Hematopoietic multipotent progenitor cell treated with erythropoietin and hydrocortisone succinate and interleukin-3 and kit ligand, for 8 days (in vitro differentiated cells): Measurements from ENCODE around the gene MYO1D.

Source experiments
- DNase-seq: peaks from one replicate; pipeline ENCODE4 v3.0.0-alpha.2; 2015

MYO1D gene

DNA sequence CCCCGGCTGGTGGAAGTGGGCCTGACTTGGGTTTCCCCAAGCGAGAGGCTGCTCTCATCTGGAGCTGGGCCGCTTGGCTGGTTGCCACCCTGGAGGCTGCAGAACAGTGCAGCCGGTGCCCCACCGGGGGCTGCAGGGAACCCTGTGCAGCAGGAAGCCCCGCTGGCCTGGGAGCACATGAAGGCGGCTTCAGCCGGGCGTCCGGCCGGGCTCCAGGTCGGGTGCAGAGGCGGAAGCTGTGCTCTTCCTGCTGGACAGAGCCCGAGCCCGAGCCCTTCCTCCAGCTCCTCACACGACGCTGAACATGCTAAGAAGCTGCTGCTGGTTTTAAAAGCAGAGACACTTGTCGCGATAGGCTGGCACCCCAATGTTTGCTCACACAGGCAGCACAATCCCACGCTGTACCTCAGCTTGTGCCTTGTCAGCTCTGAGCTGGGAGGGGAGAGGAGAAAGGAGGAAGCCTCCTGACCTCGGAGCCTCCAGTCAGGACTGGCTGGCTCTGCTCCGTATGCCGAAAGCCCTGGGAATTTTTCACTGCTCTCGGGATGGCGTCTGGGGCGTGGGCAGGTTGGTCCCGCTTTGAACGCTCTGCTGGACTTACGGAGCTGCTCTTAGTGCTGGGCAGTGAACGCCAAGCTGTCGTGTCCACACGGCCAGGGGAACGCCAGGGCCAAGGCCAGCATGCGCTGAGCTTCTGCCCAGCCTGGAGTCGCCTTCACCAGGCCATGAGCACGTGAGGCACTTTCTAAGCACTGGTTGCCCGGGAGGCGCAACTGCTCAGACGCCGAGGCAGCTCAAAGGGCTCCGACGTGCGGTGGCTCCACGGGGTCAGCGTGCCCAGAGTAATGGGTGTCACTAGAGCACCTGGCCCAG, 381.3 kb downstream of the MYO1D start:
- no peak for DNase-seq

DNA sequence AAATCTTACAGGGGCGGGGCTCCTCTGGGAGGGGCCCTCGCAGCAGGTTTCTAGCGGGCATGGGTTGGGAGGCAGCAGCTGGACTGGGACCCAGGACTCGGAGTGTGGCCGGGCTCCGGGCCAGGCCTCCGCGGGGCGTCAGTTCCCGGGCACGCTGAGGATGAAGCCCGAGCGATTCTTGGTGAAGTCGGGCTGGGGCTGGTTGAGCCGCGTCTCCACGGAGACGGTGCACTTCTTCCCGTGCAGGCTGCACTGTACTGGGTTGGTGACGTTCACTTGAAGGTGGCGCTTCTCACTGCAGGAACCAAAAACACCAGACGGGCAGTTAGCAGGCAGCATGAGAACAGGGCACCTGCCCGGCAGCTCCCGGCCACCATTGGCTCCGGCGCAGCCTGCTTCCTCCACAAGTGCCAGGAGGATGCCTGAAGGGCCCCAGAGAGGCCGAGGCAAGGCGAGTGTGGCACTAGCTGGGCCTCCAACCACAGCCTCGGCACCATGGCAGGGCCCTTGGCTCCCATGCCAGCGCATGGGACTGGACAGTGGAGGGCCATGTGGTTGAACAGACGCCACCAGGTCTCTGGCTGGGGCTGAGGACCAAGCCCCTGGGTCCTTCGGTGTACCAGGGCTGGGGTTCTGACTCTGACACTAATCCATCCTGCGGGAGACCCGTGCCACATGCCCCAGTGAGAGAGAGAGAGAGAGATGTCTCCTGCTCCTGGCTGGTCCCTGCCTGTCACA, 382.1 kb downstream of the MYO1D start:
- DNase-seq: no peak

DNA sequence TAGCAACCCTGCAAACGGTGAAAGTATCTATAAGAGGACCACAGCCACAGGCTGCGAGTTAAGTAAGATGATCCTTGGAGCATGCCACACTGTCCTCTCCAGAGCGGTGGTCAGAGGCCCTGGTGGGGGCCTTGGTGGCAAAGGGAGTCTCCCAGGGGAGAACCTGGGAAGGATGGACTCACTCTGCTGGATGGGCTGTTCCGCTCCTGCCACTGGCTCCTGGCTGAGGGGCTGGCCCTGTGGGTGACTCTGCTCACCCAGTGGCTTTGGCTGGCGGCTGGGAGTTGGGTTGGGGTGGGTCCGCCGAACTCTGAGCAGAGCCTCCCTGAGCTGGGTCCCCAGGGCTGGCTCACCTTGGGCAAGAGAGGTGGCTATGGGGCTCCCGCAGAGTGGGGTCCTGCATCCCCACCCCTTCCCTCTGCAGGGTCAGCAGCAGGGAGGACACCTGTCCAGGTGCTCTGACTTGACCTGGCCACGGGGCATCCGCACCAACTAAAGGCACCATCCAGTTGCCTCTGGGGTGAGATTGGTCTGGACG, 382.9 kb downstream of the MYO1D start:
- DNase-seq: no peak

DNA sequence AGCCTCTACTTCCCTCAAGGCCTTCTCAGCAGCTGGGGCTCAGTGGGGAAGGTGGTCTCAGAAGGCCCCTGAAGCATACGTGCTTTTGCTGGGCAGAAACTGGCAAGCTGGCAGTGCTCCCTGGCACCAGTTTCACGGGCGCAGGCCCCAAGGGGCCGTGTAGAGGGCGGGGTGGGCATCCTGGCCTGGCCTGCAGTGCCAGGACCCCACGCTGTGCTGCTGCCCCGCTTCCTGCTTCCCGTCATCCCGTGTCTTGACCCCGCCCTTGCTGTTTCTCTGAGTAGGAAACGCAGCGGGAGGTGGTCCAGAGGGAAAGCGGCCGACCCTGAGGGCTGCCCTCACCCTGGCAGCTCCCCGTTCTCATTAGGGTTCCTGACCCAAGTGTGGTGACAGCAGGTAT, 383.4 kb downstream of the MYO1D start:
- no peak for DNase-seq

DNA sequence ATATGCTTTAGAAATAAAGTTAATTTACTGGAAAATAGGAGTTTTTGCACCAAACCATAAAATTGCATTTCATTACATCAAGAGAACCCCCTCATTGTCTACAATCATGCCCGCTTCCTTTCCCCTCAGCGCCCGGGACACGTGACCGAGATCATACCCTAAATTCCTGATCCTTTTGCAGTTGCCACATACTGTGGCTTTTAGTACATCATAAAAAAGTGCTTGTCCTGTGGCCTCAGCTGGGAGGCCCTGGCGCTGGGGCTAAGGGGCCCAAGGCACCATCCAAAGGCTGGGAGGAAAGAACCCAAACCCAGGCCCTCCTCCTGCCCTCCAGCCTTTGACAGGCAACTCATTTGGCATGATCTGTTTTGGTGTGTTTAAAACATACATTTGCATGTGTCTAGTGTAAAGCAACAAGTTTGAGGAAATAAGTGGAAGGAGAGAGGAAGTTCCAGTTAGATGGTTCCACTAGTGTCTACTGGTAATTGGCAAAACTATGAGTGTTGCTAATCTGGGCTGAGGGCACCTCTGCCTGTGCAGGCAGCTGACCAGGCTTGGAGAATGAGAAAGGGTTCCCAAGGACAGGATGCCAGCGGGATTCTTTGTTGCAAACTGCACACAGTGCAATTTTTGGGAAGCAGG, 384.2 kb downstream of the MYO1D start:
- no peak for DNase-seq

DNA sequence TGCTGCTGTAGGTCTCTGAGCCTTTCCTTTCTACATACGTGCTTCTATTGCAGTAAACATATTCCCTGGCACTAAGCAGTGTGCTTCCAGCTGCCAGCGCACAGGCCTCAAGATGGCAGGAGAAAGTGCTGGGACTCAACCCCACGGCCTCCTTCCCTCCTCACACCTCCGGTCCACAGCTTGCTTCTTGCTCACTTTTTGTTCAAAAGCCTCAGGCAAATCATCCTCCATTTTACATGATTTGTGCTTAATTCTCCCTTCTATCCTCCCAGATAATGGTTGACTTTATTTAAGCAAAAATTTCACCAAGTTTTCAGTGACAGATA, 384.7 kb downstream of the MYO1D start:
- DNase-seq: no peak

DNA sequence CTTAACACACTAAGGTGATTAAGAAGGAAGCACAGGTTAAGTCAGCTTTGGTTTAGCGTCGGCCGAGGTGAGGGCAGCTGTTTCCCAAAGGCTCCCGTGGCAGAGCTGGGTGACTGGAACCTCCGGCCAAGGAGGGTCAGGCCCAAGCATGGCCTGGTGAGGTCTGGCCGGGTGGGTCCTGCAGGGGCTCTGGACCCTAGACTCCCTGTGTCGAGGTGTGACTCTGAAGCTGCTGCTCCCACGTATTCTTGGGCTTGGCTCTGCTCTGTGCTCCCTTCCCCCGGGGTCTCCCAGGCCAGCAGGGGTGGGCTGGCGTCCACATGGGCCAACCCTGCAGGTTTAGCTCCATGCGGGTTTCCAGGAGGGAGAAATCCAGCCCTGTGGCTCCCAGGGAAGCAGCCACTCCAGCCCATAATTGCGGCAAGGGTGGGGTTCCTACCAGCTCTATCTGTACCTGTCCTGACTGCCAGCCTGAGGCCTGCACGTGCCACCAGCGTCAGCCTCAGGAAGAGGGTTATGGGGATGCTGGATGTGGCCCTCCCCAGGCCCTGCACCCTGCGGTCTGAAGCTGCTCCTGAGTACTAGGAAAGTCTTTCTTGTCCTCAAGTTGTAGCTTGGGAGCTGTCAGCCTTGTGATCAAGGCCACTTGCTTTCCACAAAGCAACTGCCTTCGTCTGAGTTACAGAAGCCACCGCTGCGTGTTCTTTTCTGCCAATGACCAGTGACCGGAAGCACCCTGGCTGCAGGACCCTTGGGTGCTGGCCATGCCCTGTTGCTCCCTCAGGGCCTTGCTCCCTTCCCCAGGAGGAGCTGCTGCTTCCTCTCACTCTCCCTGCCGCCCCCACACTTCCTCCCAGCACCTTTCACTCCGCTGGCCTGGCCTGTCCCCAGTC, 385.3 kb downstream of the MYO1D start:
- DNase-seq: no peak

DNA sequence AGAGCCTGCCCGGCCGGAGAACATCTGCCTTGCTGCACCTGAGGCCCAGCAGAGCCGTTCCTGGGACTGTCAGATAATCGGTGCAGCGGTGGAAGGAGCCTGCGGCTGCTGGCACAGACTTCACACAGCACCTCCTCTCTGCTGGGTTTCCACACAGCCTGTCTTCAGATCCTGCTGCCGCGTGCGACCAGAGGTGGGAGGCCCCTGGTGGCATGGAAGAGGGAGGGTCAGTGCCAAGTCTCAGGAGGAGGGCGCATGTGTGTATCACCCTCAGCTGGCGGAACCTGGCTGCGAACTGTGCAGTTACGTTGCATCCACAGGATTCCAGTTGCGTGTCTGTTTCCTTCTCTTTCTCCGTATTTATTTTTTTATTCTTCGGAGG, 386.8 kb downstream of the MYO1D start:
- no peak for DNase-seq

DNA sequence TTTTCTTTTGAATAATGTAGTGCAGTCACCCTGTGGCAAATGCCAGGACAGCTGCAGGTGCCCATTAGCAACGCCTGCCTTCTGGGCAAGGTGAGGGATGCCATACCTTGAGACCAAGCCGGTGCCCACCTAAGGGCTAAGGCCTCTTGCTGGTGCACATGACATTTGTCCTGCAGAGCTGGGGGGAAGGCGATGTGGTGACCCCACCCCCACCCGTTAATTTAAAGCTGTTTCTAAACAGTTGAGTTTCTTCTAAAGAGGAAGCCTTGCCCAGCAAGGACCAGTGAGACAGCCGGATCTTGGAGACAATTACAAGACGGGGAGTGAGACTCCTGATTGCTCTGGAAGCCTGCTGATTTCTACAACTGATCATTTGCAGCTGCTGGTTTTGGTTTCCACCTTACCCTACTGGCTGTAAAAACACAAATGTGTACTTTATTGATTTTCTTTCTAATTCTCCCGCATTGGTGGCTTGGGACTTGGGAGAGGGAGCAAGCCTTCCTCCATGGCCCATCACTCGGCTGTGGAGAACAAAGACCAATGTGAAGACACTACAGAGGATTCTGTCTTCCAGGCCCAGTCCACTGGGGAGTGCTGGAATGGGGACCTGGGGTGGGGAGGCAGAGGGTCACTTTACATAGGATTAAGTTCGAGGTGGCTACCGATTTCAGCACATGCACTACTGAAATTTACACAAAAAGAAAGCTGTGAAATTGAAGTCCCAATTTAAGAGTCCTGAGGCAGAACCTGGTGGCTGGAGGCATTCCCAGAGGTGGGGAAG, 387.4 kb downstream of the MYO1D start:
- DNase-seq: no peak

DNA sequence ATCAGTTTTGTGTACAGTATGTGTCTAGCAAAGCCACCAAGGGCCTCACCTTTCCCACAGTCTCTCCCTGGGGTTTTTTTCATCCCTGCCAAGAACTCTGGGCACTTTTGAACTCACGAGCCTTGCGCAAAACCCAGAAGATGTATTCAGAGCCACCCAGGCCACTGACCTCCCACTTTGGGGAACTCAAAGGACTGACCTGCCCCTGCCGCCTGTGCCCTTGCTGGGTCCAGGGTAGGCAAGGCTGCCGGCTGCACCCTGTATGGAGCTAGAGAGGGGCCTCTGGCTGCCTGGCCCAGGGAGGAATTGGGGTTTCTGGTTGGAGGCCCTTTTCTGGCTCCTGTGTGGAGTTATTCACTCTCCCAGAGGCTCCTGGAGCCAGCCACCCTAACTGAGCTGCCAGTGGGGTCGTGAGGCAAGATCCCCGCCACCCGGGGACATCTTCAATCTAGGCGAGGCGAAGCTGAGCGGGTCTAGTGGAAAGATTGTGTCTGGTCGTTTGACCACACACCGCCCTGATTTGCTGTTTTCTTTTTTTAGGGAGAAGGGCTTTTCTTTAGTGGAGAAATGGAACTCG, 388.2 kb downstream of the MYO1D start:
- DNase-seq: no peak

DNA sequence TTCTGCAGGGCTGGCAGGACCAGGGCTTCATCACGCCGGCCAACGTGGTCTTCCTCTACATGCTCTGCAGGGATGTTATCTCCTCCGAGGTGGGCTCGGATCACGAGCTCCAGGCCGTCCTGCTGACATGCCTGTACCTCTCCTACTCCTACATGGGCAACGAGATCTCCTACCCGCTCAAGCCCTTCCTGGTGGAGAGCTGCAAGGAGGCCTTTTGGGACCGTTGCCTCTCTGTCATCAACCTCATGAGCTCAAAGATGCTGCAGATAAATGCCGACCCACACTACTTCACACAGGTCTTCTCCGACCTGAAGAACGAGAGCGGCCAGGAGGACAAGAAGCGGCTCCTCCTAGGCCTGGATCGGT, 388.8 kb downstream of the MYO1D start:
- DNase-seq: no peak

DNA sequence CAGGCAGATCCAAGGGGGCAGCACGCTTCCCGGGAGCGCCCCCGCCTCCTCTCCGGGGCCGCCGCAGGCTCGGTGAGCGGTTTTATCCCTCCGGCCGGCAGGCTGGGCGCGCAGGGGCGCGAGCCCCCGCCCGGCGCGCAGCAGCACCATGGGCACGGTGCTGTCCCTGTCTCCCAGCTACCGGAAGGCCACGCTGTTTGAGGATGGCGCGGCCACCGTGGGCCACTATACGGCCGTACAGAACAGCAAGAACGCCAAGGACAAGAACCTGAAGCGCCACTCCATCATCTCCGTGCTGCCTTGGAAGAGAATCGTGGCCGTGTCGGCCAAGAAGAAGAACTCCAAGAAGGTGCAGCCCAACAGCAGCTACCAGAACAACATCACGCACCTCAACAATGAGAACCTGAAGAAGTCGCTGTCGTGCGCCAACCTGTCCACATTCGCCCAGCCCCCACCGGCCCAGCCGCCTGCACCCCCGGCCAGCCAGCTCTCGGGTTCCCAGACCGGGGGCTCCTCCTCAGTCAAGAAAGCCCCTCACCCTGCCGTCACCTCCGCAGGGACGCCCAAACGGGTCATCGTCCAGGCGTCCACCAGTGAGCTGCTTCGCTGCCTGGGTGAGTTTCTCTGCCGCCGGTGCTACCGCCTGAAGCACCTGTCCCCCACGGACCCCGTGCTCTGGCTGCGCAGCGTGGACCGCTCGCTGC, 389.3 kb downstream of the MYO1D start:
- DNase-seq: peak; percentile 12

DNA sequence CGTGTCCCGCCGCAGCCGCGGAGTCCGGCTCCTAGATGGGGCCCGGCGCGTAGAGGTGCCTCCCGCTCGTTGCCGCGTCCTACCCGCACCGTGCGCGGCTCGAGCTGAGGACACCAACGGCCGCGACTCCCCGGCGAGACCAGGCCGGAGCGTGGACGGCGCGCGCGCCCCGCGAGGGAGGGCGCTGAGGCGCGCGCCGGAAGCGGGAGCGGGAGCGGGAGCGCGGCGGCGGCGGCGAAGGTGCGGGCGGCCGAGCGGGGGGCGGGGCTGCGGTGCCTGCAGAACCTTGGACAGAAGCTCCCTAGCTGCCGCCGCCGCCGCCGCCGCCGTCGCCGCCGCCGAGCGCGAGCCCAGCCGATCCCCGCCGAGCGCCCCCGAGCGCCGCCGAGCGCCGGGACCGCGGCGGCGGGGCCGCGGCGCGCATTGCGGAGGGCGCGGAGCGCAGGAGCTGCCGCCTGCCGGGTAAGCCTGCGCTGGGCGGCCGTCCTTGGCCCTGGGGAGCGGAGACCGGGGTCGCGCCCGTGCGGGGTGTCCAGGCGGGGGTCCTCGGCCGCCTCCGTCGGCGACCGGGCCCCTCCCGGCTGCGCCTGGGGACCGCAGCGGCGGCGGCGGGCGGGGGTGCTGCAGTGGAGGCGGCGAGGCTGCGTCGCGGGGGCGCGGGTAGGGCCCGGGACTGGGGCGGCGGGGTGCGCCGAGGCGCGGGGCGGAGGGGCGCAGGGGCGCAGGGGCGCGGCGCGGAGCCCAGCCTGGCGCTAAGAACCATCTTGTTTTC, 390.0 kb downstream of the MYO1D start, which contains the start of gene CDK5R1:
TSS of gene CDK5R1 (plus strand) at position 293 of the 772 bp plus-strand sequence. CDS start 628 bp downstream, outside the sequence.
- peak; percentile 57 for DNase-seq

DNA sequence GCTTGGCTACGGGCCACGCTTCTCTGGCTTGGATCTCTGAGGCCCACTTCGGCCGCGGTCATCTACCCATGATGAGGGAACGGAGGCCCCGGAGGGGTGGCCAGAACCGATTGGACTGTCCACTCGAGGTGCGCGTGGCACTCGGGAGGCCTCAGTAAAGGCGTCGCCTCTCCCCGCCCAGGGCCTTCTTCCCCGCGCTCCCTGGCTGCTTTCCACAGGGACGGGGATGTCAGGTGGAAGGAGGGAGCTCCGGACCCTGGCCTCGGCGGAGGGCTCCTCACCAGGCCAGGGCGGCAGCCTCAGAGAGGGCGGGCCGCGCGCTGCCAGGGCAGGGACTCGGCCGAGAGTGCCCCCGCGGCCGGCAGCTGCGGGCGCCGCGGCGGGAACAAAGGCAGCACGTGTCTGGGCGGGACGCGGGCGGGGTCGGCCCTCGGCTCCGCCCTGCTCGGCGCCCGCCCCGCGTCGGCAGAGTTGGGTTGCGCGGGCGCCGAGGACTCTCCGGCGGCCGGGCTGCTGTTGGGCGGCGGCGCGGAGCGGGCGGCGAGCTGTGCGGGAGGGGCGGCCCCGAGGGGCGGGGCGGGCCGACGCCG, 390.7 kb downstream of the MYO1D start:
- peak; percentile 79 for DNase-seq

DNA sequence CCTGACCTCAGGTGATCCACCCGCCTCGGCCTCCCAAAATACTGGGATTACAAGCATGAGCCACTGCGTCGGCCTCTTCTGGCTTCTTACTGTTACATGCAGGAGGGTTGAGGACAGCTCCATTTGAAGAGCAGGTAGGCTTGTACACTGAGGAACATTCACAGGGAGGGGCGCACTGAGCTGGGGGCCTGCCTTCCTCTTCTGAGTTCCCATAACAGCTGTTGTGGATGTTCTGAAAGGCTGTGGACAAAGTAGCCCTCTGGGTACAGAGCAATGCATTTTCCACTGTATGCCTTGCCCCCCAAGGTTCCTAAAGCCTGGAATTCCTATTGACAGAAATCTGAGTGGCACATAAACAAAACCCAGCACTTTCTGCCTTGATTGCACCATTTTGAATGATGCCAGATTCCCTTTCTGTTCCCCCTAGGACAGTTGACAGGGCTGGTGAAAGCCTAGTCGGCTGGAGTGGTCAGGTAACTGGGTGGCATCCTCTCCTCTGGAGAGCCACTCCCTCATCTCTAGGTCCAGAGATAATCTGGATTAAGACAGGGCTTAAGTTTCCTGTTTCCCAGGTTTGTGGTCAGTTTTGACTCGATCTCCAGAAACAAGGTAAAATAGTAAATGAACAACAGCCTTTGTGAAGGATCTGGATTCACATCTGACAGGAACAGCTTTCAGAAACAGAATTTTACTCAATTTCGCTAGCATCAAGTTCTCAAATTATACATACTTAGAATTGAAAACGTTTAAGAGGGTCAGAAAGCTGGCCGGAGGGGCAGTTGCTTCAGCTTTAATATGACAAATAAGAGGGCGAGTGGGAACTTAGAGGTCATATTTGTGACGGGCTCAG, 391.4 kb downstream of the MYO1D start:
- DNase-seq: no peak

DNA sequence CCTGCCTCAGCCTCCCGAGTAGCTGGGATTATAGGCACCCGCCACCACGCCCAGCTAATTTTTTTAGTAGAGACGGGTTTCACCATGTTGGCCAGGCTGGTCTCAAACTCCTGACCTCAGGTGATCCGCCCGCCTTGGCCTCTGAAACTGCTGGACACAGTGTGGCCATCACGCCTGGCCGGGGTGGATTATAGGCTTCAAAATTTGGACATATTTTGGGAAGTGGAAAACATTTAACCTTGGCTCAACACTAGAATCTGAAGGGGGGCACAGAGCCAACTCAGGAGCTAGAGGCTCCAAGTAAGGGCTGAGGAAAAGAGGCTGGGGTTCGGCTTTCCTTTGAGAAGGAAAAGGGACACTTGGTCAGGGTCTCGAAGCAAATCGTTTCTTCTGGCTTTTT, 392.3 kb downstream of the MYO1D start:
- DNase-seq: no peak

DNA sequence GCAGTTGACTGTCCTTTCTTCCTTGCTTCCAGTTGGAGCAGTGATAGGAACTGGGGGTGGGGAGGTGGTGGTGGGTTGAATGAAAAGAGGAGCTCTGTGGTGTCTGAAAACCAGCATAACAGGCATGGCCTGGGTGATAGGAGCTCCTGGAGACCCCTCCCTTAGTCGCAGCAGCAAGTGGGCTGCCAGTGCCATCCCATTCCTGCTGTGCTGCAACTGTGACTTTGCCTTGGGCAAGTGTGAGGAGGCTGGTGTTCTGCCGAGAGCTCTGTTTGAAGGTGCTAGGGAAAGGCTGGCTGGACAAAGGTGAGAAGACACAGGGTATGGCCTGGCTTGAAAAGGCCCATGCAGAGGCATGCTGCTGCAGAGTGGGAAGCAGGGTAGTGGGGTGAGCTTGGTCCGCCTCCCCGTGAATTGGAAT, 392.9 kb downstream of the MYO1D start:
- DNase-seq: no peak

DNA sequence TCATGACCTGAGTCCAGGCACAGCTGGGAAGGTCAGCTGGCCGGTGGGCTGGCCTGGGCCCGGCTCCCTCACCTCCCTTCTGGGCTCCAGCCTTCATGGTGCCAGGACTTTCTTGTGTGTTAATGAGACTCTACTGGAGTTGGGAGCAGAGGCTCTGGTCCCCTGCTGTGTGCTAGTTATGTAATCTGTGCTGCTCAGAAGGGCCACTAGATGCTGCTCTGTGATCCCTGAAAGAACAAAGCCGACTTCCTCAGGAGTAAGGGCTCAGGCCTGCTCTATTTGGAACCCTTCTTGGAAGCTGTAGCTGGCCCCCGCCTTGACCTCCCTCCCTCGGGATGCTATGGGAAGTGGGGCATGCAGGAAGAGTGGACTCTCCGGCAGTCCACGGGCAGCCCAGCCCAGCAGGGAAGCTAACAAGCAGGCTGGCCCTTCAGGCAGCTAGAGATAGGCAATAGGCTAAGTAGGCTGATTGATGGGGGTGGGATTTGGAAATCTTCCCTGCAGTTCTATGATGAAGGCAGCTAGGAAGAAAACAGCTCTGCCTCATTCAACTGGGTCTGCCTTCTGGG, 393.4 kb downstream of the MYO1D start:
- DNase-seq: peak; percentile 51
